Fibroblast of skin of scalp (primary cell): ENCODE measurements around the gene ANLN. TPM values are rescaled to one million over a fixed set of nuclear protein-coding genes. Genes with fewer than 3 reads are reported as not detected.
"Not testable (repeated sequence)": the region's sequence is repeated elsewhere in the genome, so short reads cannot be mapped to it uniquely, and the experiment has no call there.

Source experiments
- DNase-seq: peaks from one replicate; pipeline ENCODE4 v3.0.0-alpha.2; 2013
- polyA plus RNA-seq, 2 experiments: library from polyadenylated mRNA; unstranded; fragments of 120-200 nt; gene quantifications; one replicate each; pipeline ENCODE4 v1.2.1, GENCODE V29; 2013; ENCODE audit not compliant: insufficient read length in 2 of 2

ANLN gene
- 66.6 TPM for polyA plus RNA-seq (2013, experiment 1 of 2; ENCODE audit: insufficient read length)
- 78.6 TPM for polyA plus RNA-seq (2013, experiment 2 of 2; ENCODE audit: insufficient read length)

- DNase-seq, result peak; percentile 98
These were observed at the start of gene ANLN for GRCh38 chr7:36389371-36390198. Gene ANLN (plus strand): TSS chr7:36389862. CDS start chr7:36390027, 165 bp downstream.

- no peak for DNase-seq
These were observed 46.1 kb upstream of the ANLN start for GRCh38 chr7:36343548-36343947.

- DNase-seq, result no peak
These were observed 45.0 kb upstream of the ANLN start for GRCh38 chr7:36344622-36345021.

- no peak for DNase-seq
These were observed 43.3 kb upstream of the ANLN start for GRCh38 chr7:36346260-36346831.

GRCh38 chr7:36348256-36348655 is 41.4 kb upstream of the ANLN start:
- peak; percentile 81 for DNase-seq

GRCh38 chr7:36348771-36349170 is 40.9 kb upstream of the ANLN start:
- DNase-seq, result no peak

- no peak for DNase-seq
These were observed 40.0 kb upstream of the ANLN start for GRCh38 chr7:36349626-36350025.

- no peak for DNase-seq
These were observed 34.2 kb upstream of the ANLN start for GRCh38 chr7:36355490-36355889.

GRCh38 chr7:36357054-36357453 is 32.6 kb upstream of the ANLN start:
- no peak for DNase-seq

GRCh38 chr7:36358589-36358988 is 31.1 kb upstream of the ANLN start:
- DNase-seq, result no peak

- no peak for DNase-seq
These were observed 29.4 kb upstream of the ANLN start for GRCh38 chr7:36360244-36360643.

GRCh38 chr7:36361227-36361626 is 28.4 kb upstream of the ANLN start:
- DNase-seq, result no peak

GRCh38 chr7:36363515-36363914 is 26.1 kb upstream of the ANLN start:
- no peak for DNase-seq

- no peak for DNase-seq
These were observed 23.5 kb upstream of the ANLN start for GRCh38 chr7:36366005-36366717.

- DNase-seq, result peak; percentile 82
These were observed 22.7 kb upstream of the ANLN start for GRCh38 chr7:36366718-36367560.

- peak; percentile 9 for DNase-seq
These were observed 22.0 kb upstream of the ANLN start for GRCh38 chr7:36367561-36368077.

- no peak for DNase-seq
These were observed 21.2 kb upstream of the ANLN start for GRCh38 chr7:36368496-36368895.

GRCh38 chr7:36369171-36369570 is 20.5 kb upstream of the ANLN start:
- no peak for DNase-seq

- DNase-seq, result no peak
These were observed 19.6 kb upstream of the ANLN start for GRCh38 chr7:36370046-36370445.

GRCh38 chr7:36372156-36372555 is 17.5 kb upstream of the ANLN start:
- DNase-seq, result no peak

- DNase-seq, result not testable (repeated sequence)
These were observed 11.1 kb upstream of the ANLN start for GRCh38 chr7:36378555-36378954.

- no peak for DNase-seq
These were observed 9.7 kb upstream of the ANLN start for GRCh38 chr7:36379831-36380504.
